HCT116 (cell line): Measurements from ENCODE around the gene NEUROG3. TPM values are rescaled to one million over a fixed set of nuclear protein-coding genes. Genes with fewer than 3 reads are reported as not detected.

Source experiments
- ATAC-seq: fragments of 200-7000 bp; cut with Tn5 transposase; 2 replicates; pipeline ENCODE4 v1.9.1; 2020; ENCODE audit warnings: mild to moderate bottlenecking, moderate library complexity
- BruUV-seq: library from RNA; stranded (reverse); fragments of 400-500 nt; replicated peaks from 2 replicates; lab custom pipeline; 2021; lab: Mats Ljungman, UMichigan
- CTCF ChIA-PET: fragments of 300-600 bp; sonication (Branson Sonifier 250); formaldehyde crosslinking; loops from one replicate; lab custom pipeline; 2021; ENCODE audit warnings: antibody characterized with exemption; lab: Charles Lee
- POLR2A ChIA-PET: fragments of 300-600, 350-600 bp; sonication (Branson Sonifier 250); formaldehyde crosslinking; loops from one replicate; lab custom pipeline; 2021; ENCODE audit warnings: antibody characterized with exemption; lab: Charles Lee
- RAD21 ChIA-PET, 2 experiments: fragments of 300-600 bp; sonication (Branson Sonifier 250); formaldehyde crosslinking; loops; one replicate each; lab custom pipeline; 2023; ENCODE audit warnings: low total read pairs in 2 of 2; ENCODE audit not compliant: uncharacterized antibody in 2 of 2, unreplicated experiment in 2 of 2, low non-redundant PET in 1 of 2; lab: Charles Lee
- DNase-seq: peaks from one replicate; pipeline ENCODE4 v3.0.0-alpha.2; 2010; ENCODE audit warnings: low read depth, low spot score
- H2AFZ ChIP-seq: fragments of 200-600 bp; shearing (Covaris generic), sonication (generic); 2 replicates; pipeline ENCODE4 v1.6.1; 2017; ENCODE audit warnings: low read depth, mixed run types, mixed read lengths, antibody characterized with exemption, low read length; ENCODE audit not compliant: poor library complexity, severe bottlenecking
- H3K27ac ChIP-seq: 2 replicates; pipeline ENCODE4 v1.5.1; 2012; ENCODE audit warnings: low read depth, low read length
- H3K27me3 ChIP-seq: fragments of 200-600 bp; sonication (generic); 2 replicates; pipeline ENCODE4 v1.6.1; 2016; ENCODE audit warnings: mixed run types, low read length, mixed read lengths; ENCODE audit not compliant: insufficient read depth
- H3K36me3 ChIP-seq, 2 experiments: fragments of 200-500 bp in 1 of 2; fragments of 200-600 bp in 1 of 2; sonication (Bioruptor generic) in 1 of 2; sonication (generic) in 1 of 2; 2 replicates each; pipeline versions ENCODE4 v1.5.1 to v1.6.1; 2014 to 2016; ENCODE audit warnings: low read length in 2 of 2, inconsistent platforms in 1 of 2, mixed read lengths in 1 of 2, mixed run types in 1 of 2; ENCODE audit not compliant: insufficient read depth in 2 of 2, control insufficient read depth in 1 of 2
- H3K4me1 ChIP-seq, 2 experiments: fragments of 200-600 bp in 1 of 2; sonication (generic) in 1 of 2; 2 replicates each; pipeline versions ENCODE4 v1.5.1 to v1.6.1; 2012 to 2017; ENCODE audit warnings: low read length in 2 of 2, inconsistent platforms in 1 of 2, mild to moderate bottlenecking in 1 of 2, mixed read lengths in 1 of 2, mixed run types in 1 of 2, moderate library complexity in 1 of 2; ENCODE audit not compliant: insufficient read depth in 2 of 2, control insufficient read depth in 1 of 2
- H3K4me2 ChIP-seq: fragments of 200-600 bp; sonication (generic); 2 replicates; pipeline ENCODE4 v1.6.1; 2017; ENCODE audit warnings: mixed run types, low read length, mixed read lengths
- H3K4me3 ChIP-seq, 2 experiments: fragments of 200-600 bp in 1 of 2; sonication (generic) in 1 of 2; replicated peaks in 1 of 2; 2 replicates each; pipeline ENCODE4 v1.5.1; 2011 to 2016; ENCODE audit warnings: low read length in 2 of 2, control low read depth in 1 of 2, low read depth in 1 of 2, mild to moderate bottlenecking in 1 of 2, mixed read lengths in 1 of 2, mixed run types in 1 of 2
- H3K79me2 ChIP-seq: fragments of 200-600 bp; sonication (generic); 2 replicates; pipeline ENCODE4 v1.6.1; 2017; ENCODE audit warnings: mild to moderate bottlenecking, mixed run types, low read length, moderate library complexity, mixed read lengths; ENCODE audit not compliant: insufficient read depth
- H3K9ac ChIP-seq: fragments of 200-600 bp; sonication (generic); 2 replicates; pipeline ENCODE4 v1.6.1; 2016; ENCODE audit warnings: low read length, mixed read lengths
- H3K9me2 ChIP-seq: fragments of 200-600 bp; sonication (generic), shearing (Covaris generic); 2 replicates; pipeline ENCODE4 v1.6.1; 2017; ENCODE audit warnings: mixed run types, mild to moderate bottlenecking, moderate library complexity; ENCODE audit not compliant: insufficient read depth
- H3K9me3 ChIP-seq, 2 experiments: fragments of 200-500 bp in 1 of 2; fragments of 200-600 bp in 1 of 2; sonication (Bioruptor generic) in 1 of 2; sonication (generic) in 1 of 2; 2 replicates each; pipeline ENCODE4 v1.6.1; 2014 to 2017; ENCODE audit warnings: low read length in 2 of 2, mixed read lengths in 2 of 2, inconsistent platforms in 1 of 2, low read depth in 1 of 2, mild to moderate bottlenecking in 1 of 2, mixed run types in 1 of 2, moderate library complexity in 1 of 2; ENCODE audit not compliant: control insufficient read depth in 1 of 2, insufficient read depth in 1 of 2
- H4K20me1 ChIP-seq: fragments of 200-600 bp; sonication (generic), shearing (Covaris generic); 2 replicates; pipeline ENCODE4 v1.6.1; 2017; ENCODE audit warnings: mixed run types, mild to moderate bottlenecking, moderate library complexity; ENCODE audit not compliant: insufficient read depth
- CTCF ChIP-seq, 3 experiments: fragments of 200-600 bp in 1 of 3; sonication (generic) in 1 of 3; IDR thresholded peaks in 2 of 3; conservative IDR thresholded peaks in 1 of 3; 2 replicates each; pipeline ENCODE4 v1.5.1; 2012 to 2017; ENCODE audit warnings: low read depth in 2 of 3, low read length in 2 of 3, antibody characterized with exemption in 1 of 3, borderline replicate concordance in 1 of 3, control low read depth in 1 of 3, mild to moderate bottlenecking in 1 of 3, mixed read lengths in 1 of 3, mixed run types in 1 of 3, moderate library complexity in 1 of 3; ENCODE audit not compliant: insufficient read depth in 1 of 3
- EGR1 ChIP-seq: IDR thresholded peaks from 2 replicates; pipeline ENCODE4 v1.6.1; 2012; ENCODE audit warnings: low read depth
- EZH2 ChIP-seq: fragments of 200-600 bp; sonication (generic); IDR thresholded peaks from 2 replicates; pipeline ENCODE4 v1.6.1; 2017; ENCODE audit warnings: antibody characterized with exemption, mixed run types
- EZH2phosphoT487 ChIP-seq: fragments of 200-600 bp; IDR thresholded peaks from 2 replicates; pipeline ENCODE4 v1.6.1; 2018; ENCODE audit warnings: antibody characterized with exemption, borderline replicate concordance
- FOSL1 ChIP-seq: IDR thresholded peaks from 2 replicates; pipeline ENCODE4 v1.6.1; 2012; ENCODE audit warnings: low read depth
- JUND ChIP-seq: IDR thresholded peaks from 2 replicates; pipeline ENCODE4 v1.6.1; 2012
- POLR2A ChIP-seq: IDR thresholded peaks from 2 replicates; pipeline ENCODE4 v1.7.0; 2011; ENCODE audit warnings: borderline replicate concordance; ENCODE audit not compliant: insufficient read depth, insufficient read length; ENCODE audit errors: extremely low read depth
- POLR2AphosphoS5 ChIP-seq: IDR thresholded peaks from 2 replicates; pipeline ENCODE4 v1.6.1; 2011; ENCODE audit warnings: mild to moderate bottlenecking, low read depth, low read length, moderate library complexity
- SP1 ChIP-seq: IDR thresholded peaks from 2 replicates; pipeline ENCODE4 v1.6.1; 2012; ENCODE audit warnings: low read depth
- SRF ChIP-seq: IDR thresholded peaks from 2 replicates; pipeline ENCODE4 v1.6.1; 2012; ENCODE audit warnings: low read depth
- TCF7L2 ChIP-seq: IDR thresholded peaks from 2 replicates; pipeline ENCODE4 v1.7.0; 2011; ENCODE audit warnings: borderline replicate concordance, inconsistent platforms; ENCODE audit not compliant: insufficient read depth, insufficient read length; ENCODE audit errors: extremely low read depth
- YY1 ChIP-seq: IDR thresholded peaks from 2 replicates; pipeline ENCODE4 v1.6.1; 2011; ENCODE audit warnings: low read length, low read depth, moderate library complexity, mild to moderate bottlenecking; ENCODE audit not compliant: insufficient replicate concordance; ENCODE audit errors: extremely low read depth
- ZBTB33 ChIP-seq: IDR thresholded peaks from 2 replicates; pipeline ENCODE4 v1.6.1; 2011; ENCODE audit warnings: mild to moderate bottlenecking, low read length, moderate library complexity; ENCODE audit not compliant: insufficient replicate concordance; ENCODE audit errors: extremely low read depth
- ZFX ChIP-seq: fragments of 450-650 bp; IDR thresholded peaks from 2 replicates; pipeline ENCODE4 v1.6.1; 2017
- ZNF274 ChIP-seq: fragments of 200-500 bp; sonication (Bioruptor generic); IDR thresholded peaks from 2 replicates; pipeline ENCODE4 v1.6.1; 2014; ENCODE audit warnings: mild to moderate bottlenecking, low read depth, low read length, inconsistent platforms
- intact Hi-C: fragments of 100-400 bp; cut with micrococcal nuclease; formaldehyde crosslinking; loops from 2 replicates; pipeline ENCODE4 v1.10.0; 2022
- total RNA-seq: library from RNA; stranded (reverse); gene quantifications from one replicate; pipeline ENCODE4 v1.2.1, GENCODE V29; 2021; ENCODE audit not compliant: unreplicated experiment

NEUROG3 gene
- total RNA-seq, 1 experiment from 2014 or later = not detected

GRCh38 chr10:69541463-69541862, 31.8 kb downstream of the NEUROG3 start:
- CTCF ChIA-PET = no interaction called here
- POLR2A ChIA-PET = no interaction called here
- TF ChIP-seq EGR1 (no peak), POLR2A (no peak), EZH2 (no peak), ZNF274 (no peak), YY1 (no peak)
- TF ChIP-seq, all 23 proteins: peak for 0

GRCh38 chr10:69538461-69538860, 34.8 kb downstream of the NEUROG3 start:
- no peaks in the 10 kb centered on the region for H4K20me1 ChIP-seq
- TF ChIP-seq JUND = no peak
- TF ChIP-seq SP1 = no peak
- no peak for TF ChIP-seq EGR1
- no peak for TF ChIP-seq TCF7L2
- no peak for TF ChIP-seq FOSL1
- TF ChIP-seq POLR2A = no peak
- TF ChIP-seq CTCF (IDR thresholded peaks at IDR 0.05 in 2 of 3, conservative IDR thresholded peaks at IDR 0.05 in 1 of 3; ENCODE audit: borderline replicate concordance in 1 of 3, insufficient read depth in 1 of 3, low read depth in 2 of 3, low read length in 2 of 3) = no peak
- no peak for TF ChIP-seq SRF
- TF ChIP-seq ZFX = no peak
- TF ChIP-seq YY1 = no peak
- TF ChIP-seq EZH2phosphoT487 = no peak
- no peak for TF ChIP-seq ZBTB33
- no peak for TF ChIP-seq ZNF274
- no peak for TF ChIP-seq POLR2AphosphoS5
- H2AFZ ChIP-seq = no peak overlapping the region
- H3K79me2 ChIP-seq = no peaks in the 10 kb centered on the region
- no TSS peak for BruUV-seq
- H3K9ac ChIP-seq = no peak overlapping the region
- intact Hi-C loops = no loop called here
- ChIA-PET RAD21 (no interaction called here), POLR2A (no interaction called here), CTCF (no interaction called here)
- H3K27me3 ChIP-seq = no peaks in the 10 kb centered on the region
- H3K9me2 ChIP-seq = no peaks in the 10 kb centered on the region
- H3K4me2 ChIP-seq = no peak overlapping the region
- H3K4me3 ChIP-seq = no peak overlapping the region
- H3K4me1 ChIP-seq = no peaks in the 10 kb centered on the region
- H3K9me3 ChIP-seq = no peaks in the 10 kb centered on the region; a peak in 1 of 4 replicates
- no peaks in the 10 kb centered on the region for H3K36me3 ChIP-seq
- H3K27ac ChIP-seq = no peak overlapping the region
- no peak for DNase-seq
- no peak for ATAC-seq

More at GRCh38 chr10:69541463-69541862, 31.8 kb downstream of the NEUROG3 start:
- intact Hi-C loops = no loop called here
- Histone ChIP-seq H3K9me3 (no peaks in the 10 kb centered on the region; a peak in 1 of 4 replicates), H3K27ac (no peak overlapping the region), H3K9me2 (no peaks in the 10 kb centered on the region), H3K27me3 (no peaks in the 10 kb centered on the region), H3K4me2 (no peak overlapping the region), H3K9ac (no peak overlapping the region), H3K4me3 (no peak overlapping the region), H3K4me1 (no peaks in the 10 kb centered on the region), H3K36me3 (no peaks in the 10 kb centered on the region), H2AFZ (no peak overlapping the region), H4K20me1 (no peaks in the 10 kb centered on the region), H3K79me2 (no peaks in the 10 kb centered on the region)
- RAD21 ChIA-PET = no interaction called here
- no TSS peak for BruUV-seq
- DNase-seq = no peak
- no peak for ATAC-seq
